HepG2 (cell line): ENCODE data around the gene IGDCC3.

Experiments used
- ATF3 ChIP-seq: sonication (generic); formaldehyde crosslinking; IDR thresholded peaks from 2 replicates; pipeline ENCODE4 v1.4.0; 2020; ENCODE audit warnings: missing genetic modification reagents
- ATF6 ChIP-seq: sonication (generic); formaldehyde crosslinking; conservative IDR thresholded peaks from 2 replicates; pipeline ENCODE4 v1.4.0; 2020; ENCODE audit warnings: missing genetic modification reagents
- CREB3 ChIP-seq: sonication (generic); formaldehyde crosslinking; IDR thresholded peaks from 2 replicates; pipeline ENCODE4 v1.5.0; 2020; ENCODE audit warnings: missing genetic modification reagents
- CTCF ChIP-seq: sonication (generic); formaldehyde crosslinking; IDR thresholded peaks from 2 replicates; pipeline ENCODE4 v1.5.0; 2020; ENCODE audit warnings: mild to moderate bottlenecking, missing genetic modification reagents, moderate library complexity
- GABPB1 ChIP-seq: IDR thresholded peaks from 2 replicates; pipeline ENCODE4 v1.6.1; 2016; ENCODE audit warnings: mild to moderate bottlenecking, missing genetic modification reagents, moderate library complexity, missing compliant biosample characterization
- MIER3 ChIP-seq: IDR thresholded peaks from 2 replicates; pipeline ENCODE4 v1.6.1; 2016; ENCODE audit warnings: missing compliant biosample characterization, borderline replicate concordance
- MXI1 ChIP-seq: IDR thresholded peaks from 3 replicates; pipeline ENCODE4 v1.6.1; 2012; ENCODE audit warnings: low read depth, low read length, inconsistent platforms, borderline replicate concordance
- NFKB2 ChIP-seq: sonication (generic); formaldehyde crosslinking; IDR thresholded peaks from 2 replicates; pipeline ENCODE4 v1.4.0; 2020; ENCODE audit warnings: missing genetic modification reagents, borderline replicate concordance
- POLR2A ChIP-seq, 2 experiments: IDR thresholded peaks; 2 replicates each; pipeline ENCODE4 v1.6.1; 2011; ENCODE audit warnings: low read depth in 2 of 2, low read length in 2 of 2, mild to moderate bottlenecking in 1 of 2, moderate library complexity in 1 of 2; ENCODE audit not compliant: insufficient read depth in 1 of 2
- SMC3 ChIP-seq: IDR thresholded peaks from 2 replicates; pipeline ENCODE4 v1.6.1; 2011; ENCODE audit warnings: low read length, improper control_type of control experiment
- TCF7L2 ChIP-seq: IDR thresholded peaks from 2 replicates; pipeline ENCODE4 v1.6.1; 2011; ENCODE audit warnings: mild to moderate bottlenecking, low read depth, low read length, moderate library complexity
- ZNF609 ChIP-seq: sonication (generic); formaldehyde crosslinking; IDR thresholded peaks from 2 replicates; pipeline ENCODE4 v1.4.0; 2020; ENCODE audit warnings: mild to moderate bottlenecking, missing genetic modification reagents, borderline replicate concordance
- ZNF639 ChIP-seq: conservative IDR thresholded peaks from 2 replicates; pipeline ENCODE4 v1.6.1; 2018; ENCODE audit warnings: missing genetic modification reagents
- ZNF879 ChIP-seq: sonication (generic); formaldehyde crosslinking; IDR thresholded peaks from 2 replicates; pipeline ENCODE4 v1.8.1; 2023; ENCODE audit warnings: missing genetic modification reagents

GRCh38 chr15:65300924-65301441 lies 76.8 kb downstream of the IGDCC3 start:
- TF ChIP-seq CTCF (CRISPR knock-in tag): no peak
- no peak for TF ChIP-seq SMC3
- TF ChIP-seq POLR2A (IDR thresholded peaks at IDR 0.05; ENCODE audit: insufficient read depth in 1 of 2, low read depth in 2 of 2, low read length in 2 of 2): no peak
- no peak for TF ChIP-seq ATF3
- TF ChIP-seq NFKB2 (CRISPR knock-in tag): no peak
- TF ChIP-seq ATF6 (CRISPR knock-in tag): no peak
- no peak for TF ChIP-seq MIER3 (CRISPR knock-in tag)
- no peak for TF ChIP-seq ZNF609 (CRISPR knock-in tag)
- no peak for TF ChIP-seq ZNF639 (CRISPR knock-in tag)
- TF ChIP-seq GABPB1 (CRISPR knock-in tag): no peak
- TF ChIP-seq CREB3 (CRISPR knock-in tag): no peak
- TF ChIP-seq TCF7L2: no peak
- no peak for TF ChIP-seq ZNF879
- TF ChIP-seq MXI1: no peak
